HCT116 (cell line): ENCODE measurements around the gene HPCAL4. TPM values are rescaled to one million over a fixed set of nuclear protein-coding genes. Genes with fewer than 3 reads are reported as not detected.

Experiments
- ATAC-seq: fragments of 200-7000 bp; cut with Tn5 transposase; 2 replicates; pipeline ENCODE4 v1.9.1; 2020; ENCODE audit warnings: mild to moderate bottlenecking, moderate library complexity
- BruUV-seq: library from RNA; stranded (reverse); fragments of 400-500 nt; replicated peaks from 2 replicates; lab custom pipeline; 2021; lab: Mats Ljungman, UMichigan
- CTCF ChIA-PET: fragments of 300-600 bp; sonication (Branson Sonifier 250); formaldehyde crosslinking; loops from one replicate; lab custom pipeline; 2021; ENCODE audit warnings: antibody characterized with exemption; lab: Charles Lee
- POLR2A ChIA-PET: fragments of 300-600, 350-600 bp; sonication (Branson Sonifier 250); formaldehyde crosslinking; loops from one replicate; lab custom pipeline; 2021; ENCODE audit warnings: antibody characterized with exemption; lab: Charles Lee
- RAD21 ChIA-PET, 2 experiments: fragments of 300-600 bp; sonication (Branson Sonifier 250); formaldehyde crosslinking; loops; one replicate each; lab custom pipeline; 2023; ENCODE audit warnings: low total read pairs in 2 of 2; ENCODE audit not compliant: uncharacterized antibody in 2 of 2, unreplicated experiment in 2 of 2, low non-redundant PET in 1 of 2; lab: Charles Lee
- DNase-seq: peaks from one replicate; pipeline ENCODE4 v3.0.0-alpha.2; 2010; ENCODE audit warnings: low read depth, low spot score
- H2AFZ ChIP-seq: fragments of 200-600 bp; shearing (Covaris generic), sonication (generic); 2 replicates; pipeline ENCODE4 v1.6.1; 2017; ENCODE audit warnings: low read depth, mixed run types, mixed read lengths, antibody characterized with exemption, low read length; ENCODE audit not compliant: poor library complexity, severe bottlenecking
- H3K27ac ChIP-seq: 2 replicates; pipeline ENCODE4 v1.5.1; 2012; ENCODE audit warnings: low read depth, low read length
- H3K27me3 ChIP-seq: fragments of 200-600 bp; sonication (generic); 2 replicates; pipeline ENCODE4 v1.6.1; 2016; ENCODE audit warnings: mixed run types, low read length, mixed read lengths; ENCODE audit not compliant: insufficient read depth
- H3K36me3 ChIP-seq, 2 experiments: fragments of 200-500 bp in 1 of 2; fragments of 200-600 bp in 1 of 2; sonication (Bioruptor generic) in 1 of 2; sonication (generic) in 1 of 2; 2 replicates each; pipeline versions ENCODE4 v1.5.1 to v1.6.1; 2014 to 2016; ENCODE audit warnings: low read length in 2 of 2, inconsistent platforms in 1 of 2, mixed read lengths in 1 of 2, mixed run types in 1 of 2; ENCODE audit not compliant: insufficient read depth in 2 of 2, control insufficient read depth in 1 of 2
- H3K4me1 ChIP-seq, 2 experiments: fragments of 200-600 bp in 1 of 2; sonication (generic) in 1 of 2; 2 replicates each; pipeline versions ENCODE4 v1.5.1 to v1.6.1; 2012 to 2017; ENCODE audit warnings: low read length in 2 of 2, inconsistent platforms in 1 of 2, mild to moderate bottlenecking in 1 of 2, mixed read lengths in 1 of 2, mixed run types in 1 of 2, moderate library complexity in 1 of 2; ENCODE audit not compliant: insufficient read depth in 2 of 2, control insufficient read depth in 1 of 2
- H3K4me2 ChIP-seq: fragments of 200-600 bp; sonication (generic); 2 replicates; pipeline ENCODE4 v1.6.1; 2017; ENCODE audit warnings: mixed run types, low read length, mixed read lengths
- H3K4me3 ChIP-seq, 2 experiments: fragments of 200-600 bp in 1 of 2; sonication (generic) in 1 of 2; replicated peaks in 1 of 2; 2 replicates each; pipeline ENCODE4 v1.5.1; 2011 to 2016; ENCODE audit warnings: low read length in 2 of 2, control low read depth in 1 of 2, low read depth in 1 of 2, mild to moderate bottlenecking in 1 of 2, mixed read lengths in 1 of 2, mixed run types in 1 of 2
- H3K79me2 ChIP-seq: fragments of 200-600 bp; sonication (generic); 2 replicates; pipeline ENCODE4 v1.6.1; 2017; ENCODE audit warnings: mild to moderate bottlenecking, mixed run types, low read length, moderate library complexity, mixed read lengths; ENCODE audit not compliant: insufficient read depth
- H3K9ac ChIP-seq: fragments of 200-600 bp; sonication (generic); 2 replicates; pipeline ENCODE4 v1.6.1; 2016; ENCODE audit warnings: low read length, mixed read lengths
- H3K9me2 ChIP-seq: fragments of 200-600 bp; sonication (generic), shearing (Covaris generic); 2 replicates; pipeline ENCODE4 v1.6.1; 2017; ENCODE audit warnings: mixed run types, mild to moderate bottlenecking, moderate library complexity; ENCODE audit not compliant: insufficient read depth
- H3K9me3 ChIP-seq, 2 experiments: fragments of 200-500 bp in 1 of 2; fragments of 200-600 bp in 1 of 2; sonication (Bioruptor generic) in 1 of 2; sonication (generic) in 1 of 2; 2 replicates each; pipeline ENCODE4 v1.6.1; 2014 to 2017; ENCODE audit warnings: low read length in 2 of 2, mixed read lengths in 2 of 2, inconsistent platforms in 1 of 2, low read depth in 1 of 2, mild to moderate bottlenecking in 1 of 2, mixed run types in 1 of 2, moderate library complexity in 1 of 2; ENCODE audit not compliant: control insufficient read depth in 1 of 2, insufficient read depth in 1 of 2
- H4K20me1 ChIP-seq: fragments of 200-600 bp; sonication (generic), shearing (Covaris generic); 2 replicates; pipeline ENCODE4 v1.6.1; 2017; ENCODE audit warnings: mixed run types, mild to moderate bottlenecking, moderate library complexity; ENCODE audit not compliant: insufficient read depth
- EGR1 ChIP-seq: IDR thresholded peaks from 2 replicates; pipeline ENCODE4 v1.6.1; 2012; ENCODE audit warnings: low read depth
- ELF1 ChIP-seq: IDR thresholded peaks from 2 replicates; pipeline ENCODE4 v1.6.1; 2012; ENCODE audit warnings: low read depth, borderline replicate concordance
- FOSL1 ChIP-seq: IDR thresholded peaks from 2 replicates; pipeline ENCODE4 v1.6.1; 2012; ENCODE audit warnings: low read depth
- POLR2A ChIP-seq: IDR thresholded peaks from 2 replicates; pipeline ENCODE4 v1.7.0; 2011; ENCODE audit warnings: borderline replicate concordance; ENCODE audit not compliant: insufficient read depth, insufficient read length; ENCODE audit errors: extremely low read depth
- POLR2AphosphoS5 ChIP-seq: IDR thresholded peaks from 2 replicates; pipeline ENCODE4 v1.6.1; 2011; ENCODE audit warnings: mild to moderate bottlenecking, low read depth, low read length, moderate library complexity
- SIN3A ChIP-seq: IDR thresholded peaks from 2 replicates; pipeline ENCODE4 v1.6.1; 2012; ENCODE audit warnings: low read depth
- SP1 ChIP-seq: IDR thresholded peaks from 2 replicates; pipeline ENCODE4 v1.6.1; 2012; ENCODE audit warnings: low read depth
- ZFX ChIP-seq: fragments of 450-650 bp; IDR thresholded peaks from 2 replicates; pipeline ENCODE4 v1.6.1; 2017
- intact Hi-C: fragments of 100-400 bp; cut with micrococcal nuclease; formaldehyde crosslinking; loops from 2 replicates; pipeline ENCODE4 v1.10.0; 2022
- total RNA-seq: library from RNA; stranded (reverse); gene quantifications from one replicate; pipeline ENCODE4 v1.2.1, GENCODE V29; 2021; ENCODE audit not compliant: unreplicated experiment
- TF ChIP-seq, protein P1 (sequence below): IDR thresholded peaks from 2 replicates; pipeline ENCODE4 v1.6.1; 2012
- TF ChIP-seq, protein P2 (sequence below): IDR thresholded peaks from 2 replicates; pipeline ENCODE4 v1.6.1; 2011; ENCODE audit warnings: mild to moderate bottlenecking, low read length, moderate library complexity; ENCODE audit not compliant: insufficient replicate concordance; ENCODE audit errors: extremely low read depth
- TF ChIP-seq, protein P3 (sequence below), 3 experiments: fragments of 200-600 bp in 1 of 3; sonication (generic) in 1 of 3; IDR thresholded peaks in 2 of 3; conservative IDR thresholded peaks in 1 of 3; 2 replicates each; pipeline ENCODE4 v1.5.1; 2012 to 2017; ENCODE audit warnings: low read depth in 2 of 3, low read length in 2 of 3, antibody characterized with exemption in 1 of 3, borderline replicate concordance in 1 of 3, control low read depth in 1 of 3, mild to moderate bottlenecking in 1 of 3, mixed read lengths in 1 of 3, mixed run types in 1 of 3, moderate library complexity in 1 of 3; ENCODE audit not compliant: insufficient read depth in 1 of 3

Gene HPCAL4
- total RNA-seq, 1 experiment from 2014 or later: 5.2 TPM

DNA sequence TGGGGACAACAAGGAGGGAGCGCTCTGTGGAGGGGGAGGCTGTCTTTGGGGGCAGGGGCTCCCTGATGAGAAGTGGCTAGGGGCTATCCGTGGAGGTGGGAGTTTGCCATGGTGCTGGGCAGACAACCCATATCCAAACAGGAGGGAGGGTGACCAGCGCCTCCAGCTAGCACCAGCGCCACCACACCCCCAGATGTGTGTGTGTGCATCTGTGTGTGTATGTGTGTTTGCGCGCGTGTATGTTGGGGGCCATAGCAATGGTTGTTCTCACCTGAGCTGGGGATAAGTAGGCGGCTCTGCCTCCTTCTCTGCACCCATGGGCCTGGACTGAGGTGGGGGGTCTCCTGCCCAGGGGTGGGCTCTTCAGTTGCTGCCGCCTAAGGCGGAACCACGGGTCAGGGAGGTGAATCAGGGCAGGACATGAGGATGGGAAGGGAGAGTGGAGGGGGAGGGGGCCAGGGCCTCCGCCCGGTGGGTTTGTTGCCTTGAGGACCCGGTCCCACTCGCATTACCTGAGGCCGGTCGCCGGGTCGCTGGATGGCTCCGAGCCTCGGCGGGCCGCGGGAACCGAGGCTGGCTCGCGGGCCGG, 345 bp downstream of the HPCAL4 start:
- Histone ChIP-seq H3K4me1 (peaks cover 3 to 20% of the 10 kb centered on the region in 2 experiments; a peak in 2 of 4 replicates), H3K9me3 (no peaks in the 10 kb centered on the region), H3K4me2 (peak overlapping the region; percentile 88), H3K9me2 (no peaks in the 10 kb centered on the region), H2AFZ (no peak overlapping the region), H3K27me3 (0 out of 2 replicates have a peak, but pooled peaks cover 4% of the 10 kb centered on the region), H3K4me3 (peak overlapping the region; percentile 48 to 59), H3K36me3 (no peaks in the 10 kb centered on the region), H3K9ac (peak overlapping the region; percentile 44), H4K20me1 (no peaks in the 10 kb centered on the region), H3K27ac (no peak overlapping the region; the same call in 1 of the 2 replicates), H3K79me2 (no peaks in the 10 kb centered on the region)
- ATAC-seq: peak; percentile 65
- ChIA-PET CTCF (interaction anchor here (1.0 to 1.5 kb wide), 4 partner anchors 11 to 85 kb away, joined by 5 to 10 read pairs (median 6); no protein-coding TSS in a partner anchor), RAD21 (no interaction called here), POLR2A (interaction anchor here (0.8 kb wide), 1 partner anchor 10 kb away, joined by 3 read pairs; no protein-coding TSS in a partner anchor)
- peak; percentile 68 for TF ChIP-seq POLR2AphosphoS5
- TF ChIP-seq, protein P1, sequence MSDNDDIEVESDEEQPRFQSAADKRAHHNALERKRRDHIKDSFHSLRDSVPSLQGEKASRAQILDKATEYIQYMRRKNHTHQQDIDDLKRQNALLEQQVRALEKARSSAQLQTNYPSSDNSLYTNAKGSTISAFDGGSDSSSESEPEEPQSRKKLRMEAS: peak; percentile 23; the same call in 1 of the 2 replicates
- TF ChIP-seq POLR2A: no peak
- intact Hi-C loops: no loop called here
- no TSS peak for BruUV-seq
- no peak for DNase-seq

- no peaks in the 10 kb centered on the region for H3K79me2 ChIP-seq
- no peak for TF ChIP-seq EGR1
- TF ChIP-seq, protein P2, sequence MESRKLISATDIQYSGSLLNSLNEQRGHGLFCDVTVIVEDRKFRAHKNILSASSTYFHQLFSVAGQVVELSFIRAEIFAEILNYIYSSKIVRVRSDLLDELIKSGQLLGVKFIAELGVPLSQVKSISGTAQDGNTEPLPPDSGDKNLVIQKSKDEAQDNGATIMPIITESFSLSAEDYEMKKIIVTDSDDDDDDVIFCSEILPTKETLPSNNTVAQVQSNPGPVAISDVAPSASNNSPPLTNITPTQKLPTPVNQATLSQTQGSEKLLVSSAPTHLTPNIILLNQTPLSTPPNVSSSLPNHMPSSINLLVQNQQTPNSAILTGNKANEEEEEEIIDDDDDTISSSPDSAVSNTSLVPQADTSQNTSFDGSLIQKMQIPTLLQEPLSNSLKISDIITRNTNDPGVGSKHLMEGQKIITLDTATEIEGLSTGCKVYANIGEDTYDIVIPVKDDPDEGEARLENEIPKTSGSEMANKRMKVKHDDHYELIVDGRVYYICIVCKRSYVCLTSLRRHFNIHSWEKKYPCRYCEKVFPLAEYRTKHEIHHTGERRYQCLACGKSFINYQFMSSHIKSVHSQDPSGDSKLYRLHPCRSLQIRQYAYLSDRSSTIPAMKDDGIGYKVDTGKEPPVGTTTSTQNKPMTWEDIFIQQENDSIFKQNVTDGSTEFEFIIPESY: no peak
- TF ChIP-seq SIN3A: no peak
- TF ChIP-seq ELF1: no peak
- no peak for TF ChIP-seq FOSL1
- TF ChIP-seq, protein P1: no peak
- TF ChIP-seq, protein P3, sequence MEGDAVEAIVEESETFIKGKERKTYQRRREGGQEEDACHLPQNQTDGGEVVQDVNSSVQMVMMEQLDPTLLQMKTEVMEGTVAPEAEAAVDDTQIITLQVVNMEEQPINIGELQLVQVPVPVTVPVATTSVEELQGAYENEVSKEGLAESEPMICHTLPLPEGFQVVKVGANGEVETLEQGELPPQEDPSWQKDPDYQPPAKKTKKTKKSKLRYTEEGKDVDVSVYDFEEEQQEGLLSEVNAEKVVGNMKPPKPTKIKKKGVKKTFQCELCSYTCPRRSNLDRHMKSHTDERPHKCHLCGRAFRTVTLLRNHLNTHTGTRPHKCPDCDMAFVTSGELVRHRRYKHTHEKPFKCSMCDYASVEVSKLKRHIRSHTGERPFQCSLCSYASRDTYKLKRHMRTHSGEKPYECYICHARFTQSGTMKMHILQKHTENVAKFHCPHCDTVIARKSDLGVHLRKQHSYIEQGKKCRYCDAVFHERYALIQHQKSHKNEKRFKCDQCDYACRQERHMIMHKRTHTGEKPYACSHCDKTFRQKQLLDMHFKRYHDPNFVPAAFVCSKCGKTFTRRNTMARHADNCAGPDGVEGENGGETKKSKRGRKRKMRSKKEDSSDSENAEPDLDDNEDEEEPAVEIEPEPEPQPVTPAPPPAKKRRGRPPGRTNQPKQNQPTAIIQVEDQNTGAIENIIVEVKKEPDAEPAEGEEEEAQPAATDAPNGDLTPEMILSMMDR (IDR thresholded peaks at IDR 0.05 in 2 of 3, conservative IDR thresholded peaks at IDR 0.05 in 1 of 3; ENCODE audit: borderline replicate concordance in 1 of 3, insufficient read depth in 1 of 3, low read depth in 2 of 3, low read length in 2 of 3): no peak
- no peak for TF ChIP-seq SP1
- TF ChIP-seq ZFX: no peak
- no peak overlapping the region for H2AFZ ChIP-seq
- H3K27me3 ChIP-seq: 0 out of 2 replicates have a peak, but pooled peaks cover 4% of the 10 kb centered on the region
- ATAC-seq (no peak), DNase-seq (no peak)
- H3K9me2 ChIP-seq: no peaks in the 10 kb centered on the region
- BruUV-seq: no TSS peak
- no peak overlapping the region for H3K27ac ChIP-seq
- H3K9me3 ChIP-seq: no peaks in the 10 kb centered on the region
- H3K4me2 ChIP-seq: peak overlapping the region; percentile 88; the same call in 1 of the 2 replicates
- RAD21 ChIA-PET: no interaction called here
- no peaks in the 10 kb centered on the region for H3K36me3 ChIP-seq
- H4K20me1 ChIP-seq: no peaks in the 10 kb centered on the region
- intact Hi-C loops: no loop called here
- H3K9ac ChIP-seq: no peak overlapping the region
- CTCF ChIA-PET: interaction anchor here (1.4 kb wide), 1 partner anchor 84 kb away, joined by 7 read pairs; no protein-coding TSS in a partner anchor
- POLR2A ChIA-PET: no interaction called here
- H3K4me3 ChIP-seq: no peak overlapping the region
- peaks cover 3 to 20% of the 10 kb centered on the region in 2 experiments; a peak in 2 of 4 replicates for H3K4me1 ChIP-seq
These were observed 1.0 kb downstream of the HPCAL4 start for GRCh38 chr1:39690225-39690624.
